GM12878 (cell line): ENCODE measurements around the gene HCAR1. TPM values are rescaled to one million over a fixed set of nuclear protein-coding genes. Genes with fewer than 3 reads are reported as not detected.
A peak's percentile ranks its signal among the peaks of the same experiment; 100 is the strongest.
"Not testable (repeated sequence)": the region's sequence is repeated elsewhere in the genome, so short reads cannot be mapped to it uniquely, and the experiment has no call there.

Experiments used
- ATAC-seq: fragments of 200-7000 bp; cut with Tn5 transposase; 3 replicates; pipeline ENCODE4 v1.9.1; 2020; ENCODE audit warnings: mild to moderate bottlenecking, moderate library complexity
- BruUV-seq: library from RNA; stranded (reverse); fragments of 400-500 nt; replicated peaks from 2 replicates; lab custom pipeline; 2021; lab: Mats Ljungman, UMichigan
- CTCF ChIA-PET: fragments of 300-600 bp; sonication (Branson Sonifier 250); formaldehyde crosslinking; extraction: SDS; loops from one replicate; lab custom pipeline; 2021; ENCODE audit warnings: inconsistent platforms; lab: Yijun Ruan, JAX
- POLR2A ChIA-PET: fragments of 350-600 bp; formaldehyde crosslinking; extraction: SDS; loops from one replicate; lab custom pipeline; 2021; ENCODE audit warnings: inconsistent platforms; lab: Charles Lee
- RAD21 ChIA-PET: fragments of 300-600 bp; sonication (Branson Sonifier 250); formaldehyde crosslinking; loops from one replicate; lab custom pipeline; 2023; ENCODE audit warnings: antibody characterized with exemption; ENCODE audit not compliant: unreplicated experiment; lab: Charles Lee
- SMC1A ChIA-PET: fragments of 300-600 bp; sonication (Branson Sonifier 250); formaldehyde crosslinking; loops from one replicate; lab custom pipeline; 2023; ENCODE audit not compliant: unreplicated experiment, uncharacterized antibody; lab: Charles Lee
- DNase-seq: peaks from one replicate; pipeline ENCODE4 v3.0.0-alpha.2; 2011; ENCODE audit warnings: low read depth, low spot score
- FAIRE-seq: peaks from 3 replicates; lab custom pipeline; 2011; peaks lifted over from hg19 to GRCh38; lab: Jason Lieb, UNC
- H2AFZ ChIP-seq: 2 replicates; pipeline ENCODE4 v1.6.0; 2011; ENCODE audit warnings: low read depth, low read length, control low read depth; ENCODE audit not compliant: control insufficient read depth
- H3K27ac ChIP-seq: 2 replicates; pipeline ENCODE4 v1.5.1; 2011; ENCODE audit warnings: control low read depth; ENCODE audit not compliant: control insufficient read depth, insufficient read depth
- H3K27me3 ChIP-seq, 2 experiments: replicated peaks in 1 of 2; 2 replicates each; pipeline versions ENCODE4 v1.6.0 to v1.6.1; 2011; ENCODE audit warnings: low read length in 1 of 2; ENCODE audit not compliant: control insufficient read depth in 2 of 2, insufficient read depth in 2 of 2
- H3K36me3 ChIP-seq, 2 experiments: 2 replicates each; pipeline ENCODE4 v1.5.1; 2011; ENCODE audit warnings: low read length in 1 of 2; ENCODE audit not compliant: control insufficient read depth in 2 of 2, insufficient read depth in 2 of 2
- H3K4me1 ChIP-seq: 2 replicates; pipeline ENCODE4 v1.6.1; 2011; ENCODE audit warnings: mild to moderate bottlenecking, low read length, moderate library complexity, mixed read lengths; ENCODE audit not compliant: control insufficient read depth, insufficient read depth
- H3K4me2 ChIP-seq: 2 replicates; pipeline ENCODE4 v1.6.0; 2011; ENCODE audit warnings: control low read depth; ENCODE audit not compliant: control insufficient read depth, insufficient read depth
- H3K4me3 ChIP-seq: fragments of 200-600 bp; sonication (generic); 2 replicates; pipeline ENCODE4 v1.5.1; 2016
- H3K79me2 ChIP-seq: 2 replicates; pipeline ENCODE4 v1.6.0; 2011; ENCODE audit warnings: low read length; ENCODE audit not compliant: control insufficient read depth, insufficient read depth
- H3K9ac ChIP-seq: 2 replicates; pipeline ENCODE4 v1.8.0; 2011; ENCODE audit warnings: low read length, control low read depth, mixed read lengths; ENCODE audit not compliant: control insufficient read depth, insufficient read depth
- H3K9me3 ChIP-seq: replicated peaks from 3 replicates; pipeline ENCODE4 v1.5.1; 2011; ENCODE audit warnings: mild to moderate bottlenecking, low read length; ENCODE audit not compliant: control insufficient read depth, insufficient read depth
- H4K20me1 ChIP-seq: 2 replicates; pipeline ENCODE4 v1.6.0; 2011; ENCODE audit not compliant: control insufficient read depth, insufficient read depth
- WGBS: methylation state at CpG from one replicate; pipeline ENCODE4 v1.1.6; 2016; ENCODE audit warnings: low lambda C conversion rate; ENCODE audit not compliant: insufficient replicate concordance, insufficient coverage; ENCODE audit errors: missing lambda C conversion rate; 5-methylcytosine and 5-hydroxymethylcytosine counted together
- in situ Hi-C: fragments of 300-500 bp; cut with MboI; formaldehyde crosslinking; loops from 9 replicates; pipeline ENCODE4 v1.14.3; 2018; ENCODE audit warnings: mixed read lengths
- intact Hi-C: fragments of 100-400 bp; cut with micrococcal nuclease; formaldehyde crosslinking; loops from one replicate; pipeline ENCODE4 v1.14.2; 2022; ENCODE audit not compliant: unreplicated experiment
- polyA plus RNA-seq, 11 experiments: library from polyadenylated mRNA; depleted of rRNA in 4 of 11; unstranded in 6 of 11; stranded (reverse) in 5 of 11; fragments of >200 nt; fragmentation: Nextera tagmentation in 4 of 11; fragmentation: Illumina TruSeq in 1 of 11; extraction: Ambion mirVana in 4 of 11; extraction: Trizol in 1 of 11; gene quantifications; 1 replicate in 1 of 11; 2 replicates in 10 of 11; pipeline versions ENCODE4 v1.2.1 to v1.2.3, GENCODE V29; 2011 to 2016; ENCODE audit warnings: inconsistent platforms in 2 of 11, missing spikeins in 2 of 11, low read depth in 1 of 11
- total RNA-seq, 4 experiments: library from RNA; depleted of rRNA in 3 of 4; stranded (reverse); fragments of >200 nt in 3 of 4; fragmentation: Illumina TruSeq in 1 of 4; extraction: Trizol in 1 of 4; gene quantifications; 2 replicates each; pipeline versions ENCODE4 v1.2.1 to v1.2.3, GENCODE V29; 2013 to 2021

The HCAR1 gene
- total and polyA plus RNA-seq, 10 of the 15 experiments (the other 5 are each of a cell fraction or from before 2014, with no cell fraction given): 0.01 to 0.05 (median 0.04) TPM; not detected in 7

GRCh38 chr12:122700038-122700710, 30.5 kb downstream of the HCAR1 start:
- intact Hi-C loops, CTCF ChIA-PET, H3K9ac ChIP-seq, H2AFZ ChIP-seq, H3K4me2 ChIP-seq, H3K4me3 ChIP-seq, POLR2A ChIA-PET, BruUV-seq, H3K4me1 ChIP-seq, H4K20me1 ChIP-seq, H3K36me3 ChIP-seq, SMC1A ChIA-PET, H3K27ac ChIP-seq, DNase-seq, in situ Hi-C loops, H3K79me2 ChIP-seq, H3K27me3 ChIP-seq, H3K9me3 ChIP-seq, RAD21 ChIA-PET: not testable (repeated sequence)
- WGBS: 8% methylated on average over 2 of the region's 9 CpGs
- peak; percentile 27 for FAIRE-seq
- peak; percentile 66 for ATAC-seq

GRCh38 chr12:122696922-122697321, 33.7 kb downstream of the HCAR1 start:
- H3K9me3 ChIP-seq, intact Hi-C loops, H3K9ac ChIP-seq, H3K27ac ChIP-seq, H3K4me2 ChIP-seq, H3K4me3 ChIP-seq, H3K27me3 ChIP-seq, ATAC-seq, H3K36me3 ChIP-seq, FAIRE-seq, SMC1A ChIA-PET, RAD21 ChIA-PET, POLR2A ChIA-PET, H4K20me1 ChIP-seq, in situ Hi-C loops, CTCF ChIA-PET, H2AFZ ChIP-seq, H3K4me1 ChIP-seq, H3K79me2 ChIP-seq, DNase-seq, BruUV-seq: not testable (repeated sequence)
- WGBS: 90% methylated on average over 2 of the region's 2 CpGs
